K562 (cell line): ENCODE data around the gene PRKAG2.

ENCODE experiments used
- BRCA1 ChIP-seq, 2 experiments: fragments of 450-650 bp in 1 of 2; sonication (generic) in 1 of 2; formaldehyde crosslinking in 1 of 2; IDR thresholded peaks; 2 replicates each; pipeline versions ENCODE4 v1.5.0 to v1.6.1; 2017 to 2020; ENCODE audit warnings: mild to moderate bottlenecking in 1 of 2, missing genetic modification reagents in 1 of 2
- MYBL2 ChIP-seq, 2 experiments: fragments of 450-650 bp in 1 of 2; sonication (generic) in 1 of 2; formaldehyde crosslinking in 1 of 2; IDR thresholded peaks; 2 replicates each; pipeline versions ENCODE4 v1.6.1 to v1.8.1; 2017 to 2022; ENCODE audit warnings: borderline replicate concordance in 1 of 2, inconsistent platforms in 1 of 2, low read depth in 1 of 2, mild to moderate bottlenecking in 1 of 2, missing genetic modification reagents in 1 of 2, moderate library complexity in 1 of 2
- PATZ1 ChIP-seq: fragments of 250-450 bp; sonication (Bioruptor Pico); IDR thresholded peaks from 2 replicates; pipeline ENCODE4 v1.5.0; 2020; ENCODE audit warnings: mild to moderate bottlenecking, borderline replicate concordance
- U2AF1 ChIP-seq: fragments of 200-400 bp; formaldehyde crosslinking; optimal IDR thresholded peaks from 2 replicates; pipeline ENCODE3; 2017; ENCODE audit warnings: mild to moderate bottlenecking, low read depth, low read length, moderate library complexity

GRCh38 chr7:151838861-151839381 is 38.0 kb downstream of the PRKAG2 start:
- no peak for TF ChIP-seq MYBL2 (IDR thresholded peaks at IDR 0.05; ENCODE audit: low read depth)
- TF ChIP-seq MYBL2 (CRISPR knock-in tag; IDR thresholded peaks at IDR 0.05; ENCODE audit: borderline replicate concordance), result no peak
- no peak for TF ChIP-seq PATZ1 (CRISPR knock-in tag)
- no peak for TF ChIP-seq U2AF1
- TF ChIP-seq BRCA1 (IDR thresholded peaks at IDR 0.05), result no peak
- no peak for TF ChIP-seq BRCA1 (CRISPR knock-in tag; IDR thresholded peaks at IDR 0.05)
